Stimulated activated CD8-positive, alpha-beta memory T cell treated with anti-CD3 and anti-CD28 coated beads, Interleukin-7, amount 100 ng/mL, for 24 hours (primary cell): Measurements from ENCODE around the gene LRCH1.

Experiments used
- DNase-seq: peaks from one replicate; pipeline ENCODE4 v3.0.0-alpha.2; 2020; ENCODE audit warnings: low read depth

The LRCH1 gene

DNA sequence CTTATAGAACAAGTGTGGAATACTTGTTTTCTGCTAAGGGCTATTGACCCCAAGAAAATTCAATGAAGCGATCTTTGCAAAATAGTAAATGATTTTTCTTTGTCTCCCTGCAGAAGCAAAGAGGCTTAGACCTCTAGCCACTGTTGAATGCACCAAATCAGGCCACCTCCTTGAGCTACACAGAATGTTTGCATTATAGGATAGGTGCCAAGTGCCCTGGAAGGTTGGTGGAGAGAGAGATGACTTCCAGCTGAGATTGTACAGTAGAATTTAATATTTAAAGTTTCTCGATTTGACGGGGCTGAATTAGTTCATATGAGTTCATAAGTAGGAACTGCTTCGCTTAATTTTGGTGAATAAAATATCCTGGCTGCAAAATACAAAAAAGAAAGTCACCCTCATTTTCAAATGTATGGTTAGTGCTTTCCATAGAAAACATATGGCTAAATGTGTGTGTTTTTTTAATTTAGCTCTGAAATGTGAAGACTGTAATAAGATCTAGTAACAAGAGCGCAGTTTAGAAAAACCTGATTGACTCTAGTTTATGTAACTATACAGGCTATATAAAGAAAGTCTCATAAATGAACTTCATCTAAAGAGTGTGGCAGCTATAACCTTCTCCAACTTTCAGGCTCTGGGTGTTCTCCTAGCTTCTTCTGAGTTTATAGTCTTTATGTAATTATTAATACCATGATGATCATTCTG is 41.6 kb downstream of the LRCH1 start:
- DNase-seq: no peak

DNA sequence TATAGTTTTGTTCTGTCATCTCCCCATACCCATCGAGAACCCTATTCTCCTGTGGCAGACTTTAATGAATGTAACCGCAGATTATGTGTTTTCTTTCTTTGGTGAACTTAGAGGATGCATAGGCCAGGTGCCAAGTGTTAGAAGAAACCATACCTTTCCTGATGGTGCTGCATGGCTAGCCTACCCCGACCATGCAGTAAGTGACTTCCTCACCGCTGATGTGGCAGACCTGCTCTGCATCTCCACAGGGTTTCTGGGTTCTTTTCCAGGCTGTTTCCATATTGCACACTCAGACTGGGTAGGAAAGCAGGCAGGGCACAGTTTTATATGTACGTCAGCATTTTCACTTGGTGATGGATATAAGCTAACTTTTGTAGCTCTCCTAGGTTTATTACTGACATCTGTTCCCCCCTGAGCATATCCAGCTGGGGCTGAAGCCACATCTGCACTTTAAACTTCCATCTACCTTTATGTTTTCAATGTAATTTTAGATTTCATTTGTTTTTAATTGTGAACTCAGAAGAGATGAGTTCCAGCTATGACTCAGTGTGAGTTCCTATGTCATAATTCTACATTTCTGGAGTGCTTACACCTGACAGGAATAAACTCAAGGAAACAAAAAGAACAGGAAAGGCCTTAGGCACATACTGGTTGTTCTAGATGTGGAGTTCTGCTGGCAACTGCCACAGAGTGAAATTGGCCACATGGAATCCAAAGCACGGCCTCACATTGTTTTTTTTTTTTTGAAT is 42.3 kb downstream of the LRCH1 start:
- no peak for DNase-seq

DNA sequence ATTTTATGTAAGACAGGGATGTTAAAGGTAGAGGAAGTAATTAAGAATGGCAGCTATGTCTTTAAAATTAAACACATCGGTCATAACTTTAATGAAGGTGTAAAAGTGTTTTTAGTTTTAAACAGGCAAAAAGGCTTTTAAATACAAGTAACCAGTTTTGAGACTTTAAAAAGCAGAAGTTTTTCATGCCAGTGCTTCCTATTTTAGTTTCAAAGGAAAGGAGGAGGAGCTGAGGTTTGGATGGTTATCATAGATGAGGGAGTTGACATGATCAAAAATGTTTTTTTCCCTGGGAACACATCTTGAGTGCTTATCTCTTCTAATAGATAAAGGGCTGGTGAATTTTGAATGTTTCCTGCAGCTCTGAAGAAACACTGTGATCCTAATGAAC is 42.9 kb downstream of the LRCH1 start:
- DNase-seq: no peak

DNA sequence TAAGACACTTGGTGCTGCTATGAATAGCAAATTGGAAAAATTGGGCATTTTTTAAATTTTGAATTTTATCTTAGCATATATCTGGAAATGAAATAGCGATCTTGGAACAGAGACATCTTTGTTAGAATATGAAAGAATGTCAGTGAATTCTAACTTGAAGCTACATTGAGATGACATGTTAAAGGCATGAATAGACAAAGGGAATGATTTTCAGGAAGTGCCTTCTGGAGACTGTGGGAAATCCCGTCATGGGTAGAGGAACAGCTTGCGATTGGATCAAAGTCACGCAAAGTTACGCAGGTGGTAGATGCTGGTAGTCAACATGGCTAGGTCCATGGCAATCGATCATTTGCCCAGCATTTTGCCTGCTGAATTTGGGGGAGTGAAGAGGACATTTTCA is 43.5 kb downstream of the LRCH1 start:
- no peak for DNase-seq

DNA sequence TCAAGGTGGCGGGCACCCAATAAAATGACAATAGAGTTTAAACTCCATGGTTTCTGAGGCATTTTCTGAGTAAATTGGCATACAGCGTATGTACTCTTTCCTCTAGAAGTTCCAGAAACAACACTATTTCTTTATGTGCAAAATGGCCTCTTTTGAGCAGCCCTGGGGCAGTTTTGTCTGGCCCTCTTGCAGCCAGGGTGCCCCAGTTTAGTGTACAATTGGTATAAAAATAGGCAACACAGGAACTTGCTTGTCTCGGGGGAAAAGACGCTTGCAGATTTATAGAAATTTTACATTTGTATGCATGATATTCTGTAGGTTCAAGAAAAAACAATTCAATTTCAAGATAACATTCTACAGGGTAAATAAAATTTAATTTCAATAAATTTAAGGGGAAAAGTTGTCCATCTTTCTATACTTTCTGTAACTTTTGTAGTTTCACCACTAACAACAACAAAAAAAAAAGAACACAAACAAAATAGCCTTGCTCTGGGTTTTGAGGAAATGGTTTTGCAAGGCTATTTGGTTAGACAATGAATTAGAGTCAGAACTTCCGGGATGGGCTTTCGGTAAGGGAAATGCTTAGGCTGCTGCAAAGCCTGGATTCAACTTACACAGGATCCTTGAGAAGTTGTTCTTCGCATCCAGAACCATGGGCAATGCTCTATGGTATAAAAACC is 45.3 kb downstream of the LRCH1 start:
- no peak for DNase-seq

DNA sequence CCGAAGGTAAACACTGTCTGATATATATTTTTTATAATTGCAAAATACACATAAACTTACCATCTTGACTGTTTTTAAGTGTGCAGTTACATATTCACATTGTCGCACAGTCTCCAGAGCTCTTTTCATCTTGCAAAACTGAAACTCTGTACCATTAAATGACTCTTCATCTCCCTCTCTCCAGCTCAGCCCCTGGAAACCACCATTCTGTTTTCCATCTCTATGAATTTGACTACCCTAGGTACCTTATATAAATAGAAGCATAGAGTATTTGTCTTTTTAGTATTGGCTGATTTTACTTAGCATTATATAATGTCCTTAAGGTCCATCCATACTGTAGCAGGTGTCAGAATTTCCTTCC is 45.8 kb downstream of the LRCH1 start:
- no peak for DNase-seq

DNA sequence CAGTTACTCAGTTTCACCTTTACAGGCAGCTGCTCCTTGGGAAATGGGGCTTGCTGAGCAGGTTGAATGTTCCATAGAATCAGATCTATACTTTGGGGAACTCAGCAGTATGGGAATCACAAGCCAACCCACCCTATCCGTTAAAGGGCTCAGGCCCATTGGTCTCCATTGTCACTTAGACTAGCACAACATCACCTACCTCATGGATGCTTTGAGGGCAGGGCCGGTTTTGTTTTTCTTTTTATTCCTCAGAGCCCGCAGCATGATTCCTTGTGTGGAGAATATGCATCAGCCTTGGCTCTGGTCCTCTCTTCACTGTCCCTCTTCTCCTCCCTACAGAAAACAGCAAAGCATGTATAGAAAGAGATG is 48.0 kb downstream of the LRCH1 start:
- DNase-seq: no peak

DNA sequence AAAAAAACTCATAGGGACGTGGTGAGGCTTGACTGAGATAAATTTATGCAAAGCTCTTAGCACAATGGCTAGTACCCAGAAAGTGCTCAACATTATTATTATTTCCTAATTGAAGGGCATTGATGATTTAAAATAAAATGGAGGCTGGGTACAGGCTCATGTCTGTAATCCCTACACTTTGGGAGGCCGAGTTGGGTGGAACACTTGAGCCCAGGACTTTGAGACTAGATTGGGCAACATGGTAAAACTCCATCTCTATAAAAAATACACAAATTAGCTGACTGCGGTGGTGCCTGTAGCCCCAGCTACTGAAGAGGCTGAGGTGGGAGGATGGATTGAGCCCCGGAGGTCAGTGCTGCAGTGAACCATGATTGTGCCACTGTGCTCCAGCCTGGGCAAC is 49.6 kb downstream of the LRCH1 start:
- DNase-seq: no peak

DNA sequence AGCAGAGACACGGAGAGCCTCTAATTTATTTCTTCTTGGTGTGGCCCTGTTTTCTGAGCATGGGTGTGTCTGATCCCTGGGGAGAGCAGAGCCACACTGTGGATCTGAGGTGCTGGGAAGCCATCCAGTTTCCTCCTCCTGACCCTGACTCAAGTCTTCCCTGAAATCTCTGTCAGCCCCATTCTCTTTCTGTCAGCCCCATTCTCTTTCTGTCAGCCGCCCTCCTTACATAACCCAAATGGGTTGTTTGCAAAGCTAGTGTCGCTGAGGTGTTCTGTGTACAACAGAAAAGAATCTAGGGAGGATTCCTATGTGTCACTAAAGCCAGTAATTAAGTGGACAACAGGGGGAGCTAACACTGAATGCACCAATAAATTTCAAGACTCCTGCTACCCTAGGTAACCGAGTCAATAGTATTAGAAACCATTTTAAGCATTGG is 50.2 kb downstream of the LRCH1 start:
- DNase-seq: no peak

DNA sequence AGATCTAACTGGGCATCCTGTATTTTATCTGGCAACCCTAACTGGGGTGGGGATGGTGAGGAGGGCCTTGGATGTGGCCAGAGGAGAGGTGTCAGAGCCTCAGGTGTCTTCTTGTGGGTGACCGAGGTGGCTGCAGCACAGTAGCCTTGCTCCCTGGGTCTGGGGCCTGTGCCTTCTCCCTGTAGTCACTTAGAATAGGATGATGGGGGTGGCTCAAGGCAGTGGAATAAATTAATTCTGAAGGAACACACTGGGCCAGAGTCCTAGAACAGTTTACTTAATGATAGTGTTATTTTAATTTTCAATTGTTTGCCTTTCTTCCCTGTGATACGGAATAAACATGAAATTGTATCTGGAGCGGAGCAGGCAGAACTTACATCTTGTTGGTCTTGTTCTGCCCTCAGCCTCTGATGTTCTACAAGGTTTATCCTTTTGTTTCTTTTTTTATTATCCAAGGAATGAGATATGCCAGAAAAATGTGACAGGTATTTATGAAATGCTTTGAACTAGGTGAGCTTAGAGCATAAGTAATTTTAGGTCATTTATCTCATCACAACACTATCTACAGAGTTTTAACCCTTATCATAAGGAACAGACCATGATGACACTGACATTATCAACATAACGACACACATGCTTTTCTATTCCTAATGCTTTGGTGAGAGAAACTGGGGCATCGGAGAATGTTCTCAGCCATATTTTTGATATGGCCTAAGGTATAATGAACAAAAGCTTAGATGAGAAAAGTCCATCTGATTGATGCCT is 51.4 kb downstream of the LRCH1 start:
- no peak for DNase-seq

DNA sequence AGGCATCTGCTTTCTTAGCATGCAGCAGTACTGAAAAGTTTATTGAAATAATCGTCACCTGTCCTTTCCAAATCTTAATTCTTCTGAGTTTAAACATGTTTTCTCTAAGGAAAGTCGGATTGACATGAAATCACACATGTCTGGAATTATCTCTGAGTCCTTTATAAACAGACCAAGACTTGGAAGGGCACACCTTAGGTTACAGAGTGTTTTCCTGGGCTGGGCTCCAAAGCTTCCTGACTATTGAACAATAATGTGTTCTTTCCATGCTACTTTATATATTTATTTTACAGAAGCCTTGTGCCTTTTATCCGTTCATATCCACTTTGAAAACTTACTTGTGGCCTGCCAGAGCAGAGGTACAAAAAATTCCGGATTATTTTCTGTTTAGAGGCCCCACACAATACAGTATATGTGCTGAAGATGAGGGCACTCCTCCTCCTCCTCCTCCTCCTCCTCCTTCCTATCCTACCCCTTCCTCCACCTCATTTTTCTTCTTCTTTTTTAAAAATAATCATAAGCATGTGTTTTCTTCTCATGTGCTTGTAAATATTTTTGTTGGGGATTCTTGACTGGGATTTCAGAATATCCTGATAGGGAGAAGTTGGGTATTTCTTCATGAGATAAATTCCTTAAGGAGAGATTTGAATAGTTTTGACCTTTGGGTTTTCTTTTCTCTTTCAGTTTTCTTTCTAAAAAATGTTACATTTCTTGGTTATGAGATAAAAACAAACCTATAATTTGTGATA is 52.3 kb downstream of the LRCH1 start:
- DNase-seq: no peak

DNA sequence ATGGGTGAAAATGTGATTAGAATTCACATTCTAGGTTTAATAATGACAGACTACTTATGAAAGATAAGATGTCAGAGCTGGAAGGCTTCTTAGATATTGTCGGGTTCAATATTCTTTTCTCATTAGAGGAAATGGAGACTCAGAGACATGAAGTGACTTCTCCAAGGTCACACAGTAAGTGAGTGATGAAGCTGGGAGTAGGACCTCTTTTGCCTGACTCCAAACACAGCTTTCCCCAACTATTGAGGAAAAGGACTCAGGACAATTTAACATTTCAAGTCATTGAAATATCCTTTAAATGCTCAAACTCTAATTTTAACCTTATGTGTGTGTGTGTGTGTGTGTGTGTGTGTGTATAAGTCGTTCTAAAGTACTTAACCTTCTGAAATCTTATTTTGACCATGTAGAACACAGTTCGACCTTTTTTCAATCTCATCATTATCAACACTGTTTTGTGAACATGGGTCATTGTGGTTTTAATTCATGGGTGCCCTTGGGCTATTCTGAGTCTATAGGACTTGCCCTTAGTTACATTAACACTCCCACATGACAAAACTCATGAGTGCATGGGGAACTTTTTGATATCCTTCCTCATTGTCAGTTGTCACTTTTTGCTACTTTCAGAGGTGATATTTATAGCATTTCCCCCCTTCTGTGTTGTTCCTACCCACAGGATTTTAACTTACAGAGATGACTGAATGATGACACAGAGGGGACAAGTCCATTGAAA is 53.0 kb downstream of the LRCH1 start:
- DNase-seq: no peak

DNA sequence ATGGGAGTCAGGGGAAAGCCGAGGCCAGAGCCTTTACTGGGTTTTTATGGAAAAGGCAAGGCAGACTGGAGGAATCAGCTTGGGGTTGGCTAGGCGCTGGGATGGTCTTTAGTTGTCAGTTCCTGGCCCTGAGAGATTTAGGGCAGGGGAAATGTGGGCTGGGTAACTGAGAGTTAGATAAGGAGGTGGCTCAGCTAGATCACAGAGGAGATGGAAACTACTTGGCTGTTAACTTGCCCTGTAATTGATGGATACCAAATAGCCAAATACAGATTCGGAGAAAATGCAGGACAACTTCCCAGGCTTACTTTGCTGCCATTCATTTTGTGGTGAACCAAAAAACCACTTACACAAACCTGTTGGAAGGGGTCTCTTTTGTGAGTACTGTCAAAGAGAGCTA is 54.0 kb downstream of the LRCH1 start:
- no peak for DNase-seq

DNA sequence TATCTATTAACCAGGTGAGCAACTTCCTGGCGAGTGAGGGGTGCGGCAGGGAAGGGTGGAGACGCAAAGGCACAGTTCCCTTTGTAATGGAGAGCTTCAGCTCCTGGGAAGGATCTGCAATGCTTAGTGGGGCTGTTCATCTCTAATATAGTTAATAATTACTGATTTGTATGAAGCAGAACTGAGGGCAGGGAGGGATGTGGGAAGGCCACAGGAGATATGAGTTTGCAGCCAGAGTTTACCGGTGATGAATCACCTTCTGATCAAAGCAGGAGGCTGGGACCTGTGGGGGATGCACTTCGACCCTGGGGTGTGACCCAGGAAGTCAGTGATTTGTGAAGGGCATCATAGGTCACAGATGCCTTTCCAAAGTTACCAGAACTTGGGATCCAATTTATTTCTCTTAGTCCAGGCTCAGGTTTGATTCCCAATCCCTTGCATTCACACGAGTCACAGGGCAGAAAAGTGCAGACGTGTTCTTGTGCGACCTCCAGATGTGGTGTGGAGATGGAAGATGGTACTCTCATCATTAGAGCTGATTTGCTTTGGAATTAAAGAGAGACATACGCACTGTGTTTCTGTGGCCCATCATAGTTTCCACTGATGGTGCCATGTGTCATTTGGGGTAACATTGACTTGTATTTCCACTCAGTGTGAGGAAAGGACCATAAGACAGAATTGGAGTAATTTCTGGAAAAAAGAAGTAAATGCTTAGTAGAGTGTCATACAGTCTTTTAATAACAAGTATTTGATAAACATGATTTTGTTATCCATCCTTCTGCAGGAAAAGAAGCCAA is 55.0 kb downstream of the LRCH1 start:
- no peak for DNase-seq

DNA sequence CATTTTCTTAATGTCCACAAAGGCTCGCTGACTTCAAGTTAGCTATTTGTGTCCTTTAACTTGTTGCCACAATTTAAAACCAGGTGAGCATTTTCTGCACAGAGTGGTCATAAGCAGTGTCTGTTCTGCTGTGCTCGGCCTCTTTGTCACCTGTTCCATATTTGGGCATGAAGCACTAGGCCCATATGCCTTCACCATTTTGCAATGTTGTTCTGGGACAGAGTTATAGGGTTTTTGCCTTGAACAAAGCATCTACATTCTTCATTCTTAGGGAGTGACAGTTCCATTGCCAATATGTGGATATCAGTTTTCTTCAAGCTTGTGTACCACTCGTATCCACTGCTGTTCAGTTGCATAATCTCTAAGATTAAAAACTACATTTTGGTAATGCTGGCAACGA is 56.1 kb downstream of the LRCH1 start:
- DNase-seq: no peak

DNA sequence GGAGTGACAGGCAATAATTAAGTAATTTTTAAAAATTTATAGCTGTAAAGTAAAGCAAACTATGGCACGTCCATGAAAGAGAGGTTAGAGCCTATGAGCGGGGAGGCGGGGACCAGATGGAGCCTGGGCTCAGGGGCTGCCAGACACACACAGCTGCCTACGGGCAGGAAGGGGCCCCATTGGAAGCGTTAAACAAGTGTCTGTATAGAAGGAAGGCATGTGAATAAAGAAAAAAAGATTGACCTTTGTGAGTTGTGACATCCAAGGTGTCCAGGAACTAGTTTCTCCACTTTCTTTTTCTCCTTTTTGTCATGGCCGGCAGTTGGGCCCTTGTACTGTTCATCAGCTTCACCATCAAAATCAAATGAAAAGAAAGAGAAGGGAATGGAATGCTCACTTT is 56.8 kb downstream of the LRCH1 start:
- no peak for DNase-seq

DNA sequence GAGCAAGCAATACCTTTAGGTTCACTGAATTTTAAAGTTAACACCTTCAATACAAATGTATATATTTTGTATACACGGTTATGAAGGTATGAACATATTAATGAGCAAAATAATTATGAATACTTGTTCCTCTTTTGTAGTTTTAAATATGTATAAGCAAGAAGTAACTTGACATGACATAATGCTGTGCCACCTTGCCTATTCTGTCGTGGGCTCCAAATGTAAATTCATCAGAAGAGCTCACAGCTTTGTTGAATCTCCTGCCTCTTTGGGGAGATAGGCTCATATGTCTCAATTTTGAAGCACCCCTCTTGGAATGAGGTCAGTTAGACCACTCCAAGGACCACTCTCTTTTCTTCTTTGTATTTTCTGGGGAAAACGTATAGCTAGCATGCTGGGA is 59.3 kb downstream of the LRCH1 start:
- no peak for DNase-seq

DNA sequence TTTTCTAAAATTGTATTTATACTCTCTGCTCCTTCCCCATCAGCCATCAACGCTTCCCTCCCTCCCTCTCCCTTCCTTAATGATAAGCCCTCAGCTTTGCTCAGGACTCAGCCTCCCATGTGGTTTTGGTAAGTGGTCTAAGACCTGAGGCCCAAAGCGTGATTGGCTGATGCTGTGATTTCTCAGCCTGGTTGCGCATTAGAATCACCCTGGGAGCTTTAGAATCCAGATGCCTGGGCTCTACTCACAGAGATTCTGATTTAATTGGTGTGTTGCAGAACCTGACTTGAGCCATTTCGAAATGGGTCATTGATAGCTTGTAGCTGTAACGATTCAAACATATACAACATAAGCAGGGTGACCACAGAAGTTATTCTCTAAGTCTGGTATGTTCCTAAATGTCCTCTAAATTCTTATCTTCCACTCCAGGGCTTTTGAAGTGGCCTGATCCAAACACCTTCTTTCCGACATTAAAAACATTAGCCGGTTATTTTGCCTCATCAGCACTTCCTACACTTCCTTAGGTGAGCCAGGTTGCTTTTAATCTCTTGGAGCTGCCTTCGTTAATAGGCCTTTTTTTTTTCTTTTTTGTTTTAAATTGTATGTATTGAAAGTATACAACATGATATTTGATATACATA is 60.6 kb downstream of the LRCH1 start:
- DNase-seq: no peak

DNA sequence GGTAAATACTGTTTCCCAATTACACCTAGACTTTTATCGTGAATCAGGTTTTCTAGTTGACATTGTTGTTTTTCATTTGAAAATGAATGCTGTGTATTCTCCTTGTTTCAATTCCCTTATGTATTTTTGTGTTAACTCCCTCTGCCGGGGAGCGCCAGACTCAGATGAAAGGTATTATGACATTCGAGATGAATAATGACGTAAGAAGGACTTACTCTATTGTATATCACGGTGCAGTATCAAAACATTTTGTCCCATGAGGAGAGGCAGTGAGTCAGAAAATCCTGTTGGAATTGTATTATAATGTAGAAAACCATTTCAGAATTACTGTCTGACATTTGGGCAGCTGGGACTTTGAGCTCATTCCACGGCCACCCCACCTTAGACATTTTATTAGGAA is 61.6 kb downstream of the LRCH1 start:
- no peak for DNase-seq
